Choroid plexus epithelial cell (primary cell): Measurements from ENCODE around the gene INTS2.

Experiments used
- DNase-seq: peaks from one replicate; pipeline ENCODE4 v3.0.0-alpha.2; 2010; ENCODE audit warnings: low read depth
- H3K4me3 ChIP-seq: 2 replicates; pipeline ENCODE4 v1.5.1; 2011; ENCODE audit warnings: low read depth, mild to moderate bottlenecking, control low read depth, low read length, moderate library complexity
- CTCF ChIP-seq: conservative IDR thresholded peaks from 2 replicates; pipeline ENCODE4 v1.5.1; 2011; ENCODE audit warnings: low read depth, mild to moderate bottlenecking, control low read depth, inconsistent platforms, low read length, moderate library complexity

The INTS2 gene

DNA sequence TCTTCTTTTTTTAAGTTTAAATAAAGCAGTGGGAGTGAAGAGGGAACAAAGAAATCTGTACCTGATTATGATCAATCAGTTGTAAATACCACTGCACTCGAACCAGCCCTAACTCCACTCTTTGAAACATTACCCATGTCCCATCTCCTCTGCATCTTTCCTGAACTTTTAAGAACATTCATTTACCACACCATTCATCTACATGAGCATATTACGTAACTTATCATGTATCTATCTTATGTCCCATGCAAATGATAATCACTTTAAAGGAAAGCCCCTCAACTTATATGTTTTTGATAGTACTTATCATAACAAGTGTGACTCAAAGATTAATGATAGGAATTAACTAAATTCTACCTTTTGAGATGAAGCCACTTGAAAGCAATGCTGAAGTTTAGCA, 53.7 kb downstream of the INTS2 start:
- DNase-seq, result no peak
- TF ChIP-seq CTCF, result no peak

DNA sequence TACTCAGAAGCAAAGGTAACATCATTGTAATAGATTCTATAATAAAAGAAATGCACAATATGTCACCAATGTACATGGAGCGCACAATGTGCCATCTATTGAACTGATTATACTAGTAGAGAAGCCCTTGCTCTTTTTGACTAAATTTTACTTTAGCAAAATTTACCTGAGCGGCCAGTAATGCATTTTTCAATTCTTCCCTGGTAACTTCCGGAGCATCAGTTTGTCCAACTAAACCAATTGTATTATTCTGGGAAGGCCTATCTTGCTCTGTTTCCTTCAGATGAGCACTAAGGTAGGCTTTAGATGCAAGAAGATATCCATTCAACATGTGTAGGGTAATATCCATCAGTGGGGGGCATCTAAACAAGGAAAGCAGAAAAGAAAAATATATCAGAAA, 55.7 kb downstream of the INTS2 start:
- H3K4me3 ChIP-seq, result no peak overlapping the region
- DNase-seq, result no peak
- TF ChIP-seq CTCF, result no peak

More for the DNA sequence above, 53.7 kb downstream of the INTS2 start:
- no peak overlapping the region for H3K4me3 ChIP-seq

DNA sequence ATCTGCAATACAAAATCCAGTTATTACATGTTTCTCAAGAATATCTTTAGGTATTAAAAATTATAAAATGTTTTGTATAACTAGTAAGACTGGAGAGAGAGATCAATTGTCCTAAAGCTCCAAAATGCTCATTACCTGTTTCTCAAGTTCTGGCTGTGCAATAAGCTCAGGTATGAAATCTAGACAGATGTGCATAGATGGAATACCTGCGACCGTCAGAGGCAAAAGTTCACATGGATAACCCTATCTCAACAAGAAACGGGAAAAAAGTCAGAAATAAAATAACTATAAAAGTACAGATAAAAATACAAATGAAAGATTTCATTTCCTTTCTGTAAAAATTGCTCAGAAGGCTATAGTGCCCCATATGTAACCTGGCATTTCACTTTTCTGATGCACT, 58.6 kb downstream of the INTS2 start:
- no peak for TF ChIP-seq CTCF
- no peak for DNase-seq
- H3K4me3 ChIP-seq, result no peak overlapping the region

DNA sequence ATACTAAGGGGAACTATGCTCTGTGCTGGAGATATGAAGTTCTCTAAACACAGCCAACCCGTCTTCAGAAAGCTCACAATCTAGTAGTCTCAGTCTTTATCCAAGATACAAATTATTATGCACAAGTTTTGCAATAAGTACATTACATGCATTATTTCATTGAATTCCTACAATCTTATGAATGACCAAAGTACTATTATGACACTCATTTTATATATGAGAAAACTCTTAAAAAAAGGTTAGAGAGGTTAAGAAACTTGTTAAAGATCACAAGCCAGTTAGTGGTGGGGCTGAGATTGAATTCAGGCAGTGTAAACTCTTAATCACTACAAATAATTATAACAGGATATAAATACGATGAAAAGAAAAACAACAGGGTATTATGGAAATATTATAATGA, 59.7 kb downstream of the INTS2 start:
- no peak for DNase-seq
- no peak for TF ChIP-seq CTCF
- no peak overlapping the region for H3K4me3 ChIP-seq

GRCh38 chr17:61867033-61867432, 60.7 kb downstream of the INTS2 start:
- DNase-seq, result no peak
- TF ChIP-seq CTCF, result no peak
- H3K4me3 ChIP-seq, result no peak overlapping the region

DNA sequence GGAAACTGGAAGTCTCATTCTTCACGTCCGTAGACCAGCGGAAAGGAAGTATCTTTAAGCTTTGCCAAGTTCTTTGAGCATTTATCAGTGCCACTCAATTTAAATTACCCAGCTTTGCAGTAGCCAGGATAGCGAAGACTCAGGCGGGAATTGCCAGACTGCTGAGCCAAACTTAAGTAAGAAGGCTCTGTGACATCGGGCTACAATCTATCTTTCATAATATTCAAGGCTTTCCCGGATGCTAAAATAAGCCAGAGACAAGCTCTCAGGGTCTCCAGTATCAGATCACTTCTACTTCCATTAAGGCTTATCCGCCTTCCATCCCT, 64.0 kb downstream of the INTS2 start:
- TF ChIP-seq CTCF, result no peak
- no peak for DNase-seq
- H3K4me3 ChIP-seq, result peak overlapping the region; percentile 87

- H3K4me3 ChIP-seq, result peak within 1 kb of the TSS; percentile 87
- TF ChIP-seq CTCF, result no peak
- DNase-seq, result peak; percentile 95
Observed at GRCh38 chr17:61862975-61863800, 64.6 kb downstream of the INTS2 start, which contains the start of gene BRIP1. Gene BRIP1 (minus strand): TSS chr17:61863528. CDS start chr17:61861539, 1,989 bp downstream.
